Esophagus muscularis mucosa (tissue), 3 donors: ENCODE measurements around the gene LRRK1.

Experiments used
- POLR2A ChIP-seq: fragments of 450-650 bp; IDR thresholded peaks from one replicate; pipeline ENCODE4 v1.6.1; 2017; ENCODE audit warnings: antibody characterized with exemption, moderate library complexity, mild to moderate bottlenecking, low read depth
- POLR2AphosphoS5 ChIP-seq, 2 donors: sonication (generic); formaldehyde crosslinking; IDR thresholded peaks; one replicate each; pipeline ENCODE4 v1.6.1; 2017; ENCODE audit warnings: antibody characterized with exemption in 2 of 2
- TF ChIP-seq, protein P1 (sequence below), 3 experiments: fragments of 200-600 bp in 2 of 3; fragments of 450-650 bp in 1 of 3; sonication (generic) in 2 of 3; IDR thresholded peaks; one replicate each; pipeline ENCODE4 v1.5.1; 2017 to 2019; ENCODE audit warnings: antibody characterized with exemption in 3 of 3, mild to moderate bottlenecking in 2 of 3, moderate library complexity in 1 of 3

GRCh38 chr15:100968050-100968966 lies 49.2 kb downstream of the LRRK1 start:
- TF ChIP-seq, protein P1, sequence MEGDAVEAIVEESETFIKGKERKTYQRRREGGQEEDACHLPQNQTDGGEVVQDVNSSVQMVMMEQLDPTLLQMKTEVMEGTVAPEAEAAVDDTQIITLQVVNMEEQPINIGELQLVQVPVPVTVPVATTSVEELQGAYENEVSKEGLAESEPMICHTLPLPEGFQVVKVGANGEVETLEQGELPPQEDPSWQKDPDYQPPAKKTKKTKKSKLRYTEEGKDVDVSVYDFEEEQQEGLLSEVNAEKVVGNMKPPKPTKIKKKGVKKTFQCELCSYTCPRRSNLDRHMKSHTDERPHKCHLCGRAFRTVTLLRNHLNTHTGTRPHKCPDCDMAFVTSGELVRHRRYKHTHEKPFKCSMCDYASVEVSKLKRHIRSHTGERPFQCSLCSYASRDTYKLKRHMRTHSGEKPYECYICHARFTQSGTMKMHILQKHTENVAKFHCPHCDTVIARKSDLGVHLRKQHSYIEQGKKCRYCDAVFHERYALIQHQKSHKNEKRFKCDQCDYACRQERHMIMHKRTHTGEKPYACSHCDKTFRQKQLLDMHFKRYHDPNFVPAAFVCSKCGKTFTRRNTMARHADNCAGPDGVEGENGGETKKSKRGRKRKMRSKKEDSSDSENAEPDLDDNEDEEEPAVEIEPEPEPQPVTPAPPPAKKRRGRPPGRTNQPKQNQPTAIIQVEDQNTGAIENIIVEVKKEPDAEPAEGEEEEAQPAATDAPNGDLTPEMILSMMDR (IDR thresholded peaks at IDR 0.05), result no peak
- TF ChIP-seq POLR2A (no peak), POLR2AphosphoS5 (IDR thresholded peaks at IDR 0.05) (no peak)
